Peyer's patch (tissue), 4 donors: ENCODE results near the gene PLEKHG2. TPM values are rescaled to one million over a fixed set of nuclear protein-coding genes. Genes with fewer than 3 reads are reported as not detected.

Experiments used
- DNase-seq, 3 donors: peaks; one replicate each; pipeline ENCODE4 v3.0.0-alpha.2; 2017 to 2019
- H3K27ac ChIP-seq, 4 donors: fragments of 200-600 bp; sonication (generic); one replicate each; pipeline ENCODE4 v1.5.1; 2016 to 2019
- H3K27me3 ChIP-seq, 2 donors: fragments of 200-600 bp; sonication (generic); one replicate each; pipeline ENCODE4 v1.5.1; 2019
- H3K36me3 ChIP-seq, 3 donors: fragments of 200-600 bp; sonication (generic); one replicate each; pipeline ENCODE4 v1.5.1; 2016 to 2019
- H3K4me1 ChIP-seq, 4 donors: fragments of 200-600 bp; sonication (generic); one replicate each; pipeline ENCODE4 v1.5.1; 2016 to 2019
- H3K4me3 ChIP-seq, 4 donors: fragments of 200-600 bp; sonication (generic); 1 replicate in 3 of 4; 2 replicates in 1 of 4; pipeline ENCODE4 v1.5.1; 2016 to 2019; ENCODE audit warnings: mild to moderate bottlenecking in 1 of 4
- H3K9me3 ChIP-seq, 4 donors: fragments of 200-600 bp; sonication (generic); one replicate each; pipeline ENCODE4 v1.5.1; 2016 to 2019; ENCODE audit warnings: mild to moderate bottlenecking in 1 of 4
- POLR2A ChIP-seq, 2 donors: fragments of 450-650 bp; IDR thresholded peaks; one replicate each; pipeline ENCODE4 v1.5.1; 2017; ENCODE audit warnings: antibody characterized with exemption in 2 of 2, mild to moderate bottlenecking in 2 of 2, moderate library complexity in 2 of 2
- total RNA-seq, 4 donors: library from RNA; depleted of rRNA; stranded (reverse); fragments of >200 nt; gene quantifications; one replicate each; pipeline ENCODE4 v1.1.0, GENCODE V29; 2016
- TF ChIP-seq, protein P1 (sequence below), 6 experiments: fragments of 450-650 bp in 4 of 6; fragments of 200-600 bp in 2 of 6; sonication (generic) in 1 of 6; IDR thresholded peaks; one replicate each; pipeline ENCODE4 v1.5.1; 2017 to 2019; ENCODE audit warnings: antibody characterized with exemption in 6 of 6, mild to moderate bottlenecking in 3 of 6, moderate library complexity in 1 of 6

Gene PLEKHG2
- total RNA-seq, 4 donors from 2014 or later, result 7.7 to 42.1 (median 16.1) TPM

DNA sequence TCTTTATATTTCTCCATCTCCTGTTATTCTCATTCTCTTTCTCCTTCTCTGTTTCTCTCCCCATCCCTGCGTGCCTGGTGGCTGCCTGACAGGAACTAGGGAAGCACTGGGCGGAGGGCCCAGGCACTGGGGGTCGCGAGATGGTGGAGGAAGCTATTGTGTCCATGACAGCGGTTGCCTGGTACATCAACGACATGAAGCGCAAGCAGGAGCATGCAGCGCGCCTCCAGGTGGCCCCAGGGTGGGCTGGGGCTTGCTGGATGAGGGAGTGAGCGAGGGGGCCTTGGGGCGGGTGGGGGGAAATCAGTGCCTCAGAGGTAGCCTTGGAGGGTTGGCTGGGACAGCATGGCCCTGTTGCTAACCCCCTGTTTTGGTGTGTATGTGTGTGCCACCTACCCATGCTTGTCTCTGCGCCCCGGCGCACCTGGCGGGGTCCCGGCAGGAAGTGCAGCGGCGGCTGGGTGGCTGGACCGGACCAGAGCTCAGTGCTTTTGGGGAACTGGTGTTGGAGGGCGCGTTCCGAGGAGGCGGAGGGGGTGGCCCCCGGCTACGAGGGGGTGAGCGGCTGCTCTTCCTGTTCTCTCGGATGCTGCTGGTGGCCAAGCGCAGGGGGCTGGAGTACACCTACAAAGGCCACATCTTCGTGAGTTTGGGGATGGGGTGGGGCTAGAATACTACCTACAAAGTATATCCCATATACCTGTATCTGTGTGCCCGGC, 5.2 kb downstream of the PLEKHG2 start:
- TF ChIP-seq, protein P1, sequence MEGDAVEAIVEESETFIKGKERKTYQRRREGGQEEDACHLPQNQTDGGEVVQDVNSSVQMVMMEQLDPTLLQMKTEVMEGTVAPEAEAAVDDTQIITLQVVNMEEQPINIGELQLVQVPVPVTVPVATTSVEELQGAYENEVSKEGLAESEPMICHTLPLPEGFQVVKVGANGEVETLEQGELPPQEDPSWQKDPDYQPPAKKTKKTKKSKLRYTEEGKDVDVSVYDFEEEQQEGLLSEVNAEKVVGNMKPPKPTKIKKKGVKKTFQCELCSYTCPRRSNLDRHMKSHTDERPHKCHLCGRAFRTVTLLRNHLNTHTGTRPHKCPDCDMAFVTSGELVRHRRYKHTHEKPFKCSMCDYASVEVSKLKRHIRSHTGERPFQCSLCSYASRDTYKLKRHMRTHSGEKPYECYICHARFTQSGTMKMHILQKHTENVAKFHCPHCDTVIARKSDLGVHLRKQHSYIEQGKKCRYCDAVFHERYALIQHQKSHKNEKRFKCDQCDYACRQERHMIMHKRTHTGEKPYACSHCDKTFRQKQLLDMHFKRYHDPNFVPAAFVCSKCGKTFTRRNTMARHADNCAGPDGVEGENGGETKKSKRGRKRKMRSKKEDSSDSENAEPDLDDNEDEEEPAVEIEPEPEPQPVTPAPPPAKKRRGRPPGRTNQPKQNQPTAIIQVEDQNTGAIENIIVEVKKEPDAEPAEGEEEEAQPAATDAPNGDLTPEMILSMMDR (IDR thresholded peaks at IDR 0.05), result no peak
- no peak for TF ChIP-seq POLR2A (IDR thresholded peaks at IDR 0.05)
- no peak overlapping the region for H3K27ac ChIP-seq
- peaks cover 0 to 33% (median 2%) of the 10 kb centered on the region in 4 donors for H3K4me1 ChIP-seq
- H3K27me3 ChIP-seq, result no peaks in the 10 kb centered on the region
- DNase-seq, result no peak
- H3K36me3 ChIP-seq, result peaks cover 0 to 13% (median 0%) of the 10 kb centered on the region in 3 donors
- H3K4me3 ChIP-seq, result no peak overlapping the region
- no peaks in the 10 kb centered on the region for H3K9me3 ChIP-seq

DNA sequence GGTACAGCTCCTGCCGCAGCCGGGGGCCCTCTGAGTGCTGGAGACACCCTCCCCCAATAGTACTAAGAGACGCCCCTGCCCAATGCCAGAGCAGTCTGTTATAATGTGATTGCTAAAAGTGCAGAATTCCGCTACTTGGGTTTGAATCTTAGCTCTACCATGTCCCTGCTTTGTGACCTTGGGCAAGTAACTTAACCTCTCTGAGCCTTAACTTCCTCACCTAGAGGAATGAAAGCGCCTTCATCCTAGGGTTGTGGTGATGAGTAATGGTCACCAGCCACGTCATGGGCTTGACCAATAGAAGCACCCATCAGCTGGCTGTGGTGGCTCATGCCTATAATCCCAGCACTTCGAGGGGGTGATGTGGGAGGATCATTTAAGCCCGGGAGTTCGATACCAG, 6.5 kb downstream of the PLEKHG2 start:
- Histone ChIP-seq H3K4me1 (peaks cover 0 to 23% (median under 1%) of the 10 kb centered on the region in 4 donors), H3K27me3 (no peaks in the 10 kb centered on the region), H3K4me3 (no peak overlapping the region), H3K9me3 (no peaks in the 10 kb centered on the region), H3K36me3 (peaks cover 0 to 13% (median 0%) of the 10 kb centered on the region in 3 donors), H3K27ac (no peak overlapping the region)
- TF ChIP-seq, protein P1 (IDR thresholded peaks at IDR 0.05), result no peak
- no peak for TF ChIP-seq POLR2A (IDR thresholded peaks at IDR 0.05)
- no peak for DNase-seq

DNA sequence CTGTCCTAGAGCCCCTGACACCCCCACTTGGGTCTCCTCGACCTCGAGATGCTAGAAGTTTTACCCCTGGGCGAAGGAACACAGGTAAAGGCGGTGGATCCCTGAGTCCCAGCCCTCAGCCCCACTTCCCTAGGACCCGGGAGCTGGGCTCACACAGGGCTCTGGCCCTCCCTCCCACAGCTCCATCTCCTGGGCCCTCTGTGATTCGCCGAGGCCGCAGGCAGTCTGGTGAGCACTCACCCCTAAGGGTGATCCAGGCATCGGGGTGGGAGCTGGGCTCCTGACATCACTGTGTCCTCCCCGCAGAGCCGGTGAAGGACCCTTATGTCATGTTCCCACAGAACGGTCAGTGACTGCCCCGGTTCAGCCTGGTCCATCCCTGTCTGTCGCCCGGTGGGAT, 8.3 kb downstream of the PLEKHG2 start:
- no peak overlapping the region for H3K4me3 ChIP-seq
- peaks cover 0 to 7% (median 0%) of the 10 kb centered on the region in 4 donors for H3K4me1 ChIP-seq
- TF ChIP-seq, protein P1 (IDR thresholded peaks at IDR 0.05), result no peak
- no peak for TF ChIP-seq POLR2A (IDR thresholded peaks at IDR 0.05)
- H3K36me3 ChIP-seq, result peaks cover 0 to 13% (median 0%) of the 10 kb centered on the region in 3 donors
- DNase-seq, result no peak
- no peak overlapping the region for H3K27ac ChIP-seq
- no peaks in the 10 kb centered on the region for H3K9me3 ChIP-seq
- H3K27me3 ChIP-seq, result no peaks in the 10 kb centered on the region

DNA sequence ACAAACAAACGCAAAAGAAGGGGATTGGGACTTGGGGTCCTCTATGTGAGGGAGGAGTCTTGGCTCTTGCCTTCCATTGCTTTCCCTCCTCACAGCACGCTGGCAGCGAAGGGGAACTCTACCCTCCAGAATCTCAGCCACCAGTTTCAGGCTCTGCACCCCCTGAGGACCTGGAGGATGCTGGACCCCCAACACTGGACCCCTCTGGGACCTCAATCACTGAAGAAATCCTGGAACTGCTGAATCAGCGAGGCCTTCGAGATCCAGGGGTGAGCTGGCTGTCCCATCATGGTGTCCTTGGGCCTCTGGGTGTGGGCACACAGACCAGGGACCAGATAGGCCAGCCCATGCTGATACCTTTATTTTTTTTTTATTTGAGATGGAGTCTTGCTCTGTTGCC, 9.6 kb downstream of the PLEKHG2 start:
- no peaks in the 10 kb centered on the region for H3K9me3 ChIP-seq
- H3K36me3 ChIP-seq, result peaks cover 0 to 13% (median 0%) of the 10 kb centered on the region in 3 donors
- no peaks in the 10 kb centered on the region for H3K27me3 ChIP-seq
- no peak overlapping the region for H3K4me3 ChIP-seq
- no peak for TF ChIP-seq POLR2A (IDR thresholded peaks at IDR 0.05)
- TF ChIP-seq, protein P1 (IDR thresholded peaks at IDR 0.05), result no peak
- H3K27ac ChIP-seq, result no peak overlapping the region
- DNase-seq, result no peak
- H3K4me1 ChIP-seq, result no peaks in the 10 kb centered on the region

DNA sequence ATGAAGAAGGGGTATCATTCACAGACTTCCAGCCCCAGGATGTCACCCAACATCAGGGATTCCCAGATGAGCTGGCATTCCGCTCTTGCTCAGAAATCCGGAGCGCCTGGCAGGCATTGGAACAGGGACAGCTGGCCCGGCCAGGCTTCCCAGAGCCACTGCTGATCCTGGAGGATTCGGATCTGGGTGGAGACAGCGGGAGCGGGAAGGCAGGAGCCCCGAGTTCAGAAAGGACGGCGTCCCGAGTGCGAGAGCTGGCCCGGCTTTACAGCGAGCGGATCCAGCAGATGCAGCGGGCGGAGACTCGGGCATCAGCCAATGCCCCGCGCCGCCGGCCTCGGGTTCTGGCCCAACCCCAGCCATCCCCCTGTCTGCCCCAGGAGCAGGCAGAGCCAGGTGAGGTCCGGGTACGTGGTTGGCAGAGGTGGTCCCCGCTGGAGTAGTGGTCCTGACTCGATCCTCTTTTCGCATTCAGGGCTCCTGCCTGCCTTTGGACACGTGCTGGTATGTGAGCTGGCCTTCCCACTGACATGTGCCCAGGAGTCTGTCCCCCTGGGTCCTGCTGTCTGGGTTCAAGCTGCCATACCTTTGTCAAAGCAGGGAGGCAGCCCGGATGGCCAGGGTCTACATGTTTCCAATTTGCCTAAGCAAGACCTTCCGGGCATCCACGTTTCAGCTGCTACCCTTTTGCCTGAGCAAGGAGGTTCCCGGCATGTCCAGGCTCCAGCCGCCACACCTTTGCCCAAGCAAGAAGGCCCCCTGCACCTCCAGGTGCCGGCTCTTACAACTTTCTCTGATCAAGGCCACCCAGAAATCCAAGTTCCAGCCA, 11.0 kb downstream of the PLEKHG2 start:
- peaks cover 0 to under 1% (median 0%) of the 10 kb centered on the region in 4 donors for H3K4me1 ChIP-seq
- no peaks in the 10 kb centered on the region for H3K27me3 ChIP-seq
- TF ChIP-seq, protein P1 (IDR thresholded peaks at IDR 0.05), result no peak
- TF ChIP-seq POLR2A (IDR thresholded peaks at IDR 0.05), result no peak
- no peak for DNase-seq
- no peak overlapping the region for H3K4me3 ChIP-seq
- no peaks in the 10 kb centered on the region for H3K9me3 ChIP-seq
- no peak overlapping the region for H3K27ac ChIP-seq
- H3K36me3 ChIP-seq, result peaks cover 0 to 9% (median 0%) of the 10 kb centered on the region in 3 donors
